ENCODE measurements around the gene DBT.

- no peak for TF ChIP-seq TCF4 (CRISPR knock-in tag; IDR thresholded peaks at IDR 0.05; ENCODE audit: borderline replicate concordance)
- TF ChIP-seq, protein P1, sequence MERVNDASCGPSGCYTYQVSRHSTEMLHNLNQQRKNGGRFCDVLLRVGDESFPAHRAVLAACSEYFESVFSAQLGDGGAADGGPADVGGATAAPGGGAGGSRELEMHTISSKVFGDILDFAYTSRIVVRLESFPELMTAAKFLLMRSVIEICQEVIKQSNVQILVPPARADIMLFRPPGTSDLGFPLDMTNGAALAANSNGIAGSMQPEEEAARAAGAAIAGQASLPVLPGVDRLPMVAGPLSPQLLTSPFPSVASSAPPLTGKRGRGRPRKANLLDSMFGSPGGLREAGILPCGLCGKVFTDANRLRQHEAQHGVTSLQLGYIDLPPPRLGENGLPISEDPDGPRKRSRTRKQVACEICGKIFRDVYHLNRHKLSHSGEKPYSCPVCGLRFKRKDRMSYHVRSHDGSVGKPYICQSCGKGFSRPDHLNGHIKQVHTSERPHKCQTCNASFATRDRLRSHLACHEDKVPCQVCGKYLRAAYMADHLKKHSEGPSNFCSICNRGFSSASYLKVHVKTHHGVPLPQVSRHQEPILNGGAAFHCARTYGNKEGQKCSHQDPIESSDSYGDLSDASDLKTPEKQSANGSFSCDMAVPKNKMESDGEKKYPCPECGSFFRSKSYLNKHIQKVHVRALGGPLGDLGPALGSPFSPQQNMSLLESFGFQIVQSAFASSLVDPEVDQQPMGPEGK (CRISPR knock-in tag; IDR thresholded peaks at IDR 0.05; ENCODE audit: borderline replicate concordance) = no peak
- no peak for TF ChIP-seq ZC3H10 (CRISPR knock-in tag; IDR thresholded peaks at IDR 0.05)
- TF ChIP-seq, protein P2, sequence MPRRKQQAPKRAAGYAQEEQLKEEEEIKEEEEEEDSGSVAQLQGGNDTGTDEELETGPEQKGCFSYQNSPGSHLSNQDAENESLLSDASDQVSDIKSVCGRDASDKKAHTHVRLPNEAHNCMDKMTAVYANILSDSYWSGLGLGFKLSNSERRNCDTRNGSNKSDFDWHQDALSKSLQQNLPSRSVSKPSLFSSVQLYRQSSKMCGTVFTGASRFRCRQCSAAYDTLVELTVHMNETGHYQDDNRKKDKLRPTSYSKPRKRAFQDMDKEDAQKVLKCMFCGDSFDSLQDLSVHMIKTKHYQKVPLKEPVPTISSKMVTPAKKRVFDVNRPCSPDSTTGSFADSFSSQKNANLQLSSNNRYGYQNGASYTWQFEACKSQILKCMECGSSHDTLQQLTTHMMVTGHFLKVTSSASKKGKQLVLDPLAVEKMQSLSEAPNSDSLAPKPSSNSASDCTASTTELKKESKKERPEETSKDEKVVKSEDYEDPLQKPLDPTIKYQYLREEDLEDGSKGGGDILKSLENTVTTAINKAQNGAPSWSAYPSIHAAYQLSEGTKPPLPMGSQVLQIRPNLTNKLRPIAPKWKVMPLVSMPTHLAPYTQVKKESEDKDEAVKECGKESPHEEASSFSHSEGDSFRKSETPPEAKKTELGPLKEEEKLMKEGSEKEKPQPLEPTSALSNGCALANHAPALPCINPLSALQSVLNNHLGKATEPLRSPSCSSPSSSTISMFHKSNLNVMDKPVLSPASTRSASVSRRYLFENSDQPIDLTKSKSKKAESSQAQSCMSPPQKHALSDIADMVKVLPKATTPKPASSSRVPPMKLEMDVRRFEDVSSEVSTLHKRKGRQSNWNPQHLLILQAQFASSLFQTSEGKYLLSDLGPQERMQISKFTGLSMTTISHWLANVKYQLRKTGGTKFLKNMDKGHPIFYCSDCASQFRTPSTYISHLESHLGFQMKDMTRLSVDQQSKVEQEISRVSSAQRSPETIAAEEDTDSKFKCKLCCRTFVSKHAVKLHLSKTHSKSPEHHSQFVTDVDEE (CRISPR knock-in tag; IDR thresholded peaks at IDR 0.05) = no peak
- no peak for TF ChIP-seq ZFP3 (CRISPR knock-in tag; IDR thresholded peaks at IDR 0.05)
- TF ChIP-seq RARB (CRISPR knock-in tag; IDR thresholded peaks at IDR 0.05) = no peak
- TF ChIP-seq CSRNP3 (CRISPR knock-in tag; IDR thresholded peaks at IDR 0.05) = no peak
- TF ChIP-seq ISL1 (CRISPR knock-in tag; IDR thresholded peaks at IDR 0.05) = no peak
- no peak for TF ChIP-seq BACH2 (CRISPR knock-in tag; IDR thresholded peaks at IDR 0.05; ENCODE audit: borderline replicate concordance)
- TF ChIP-seq PPARA (CRISPR knock-in tag; IDR thresholded peaks at IDR 0.05; ENCODE audit: borderline replicate concordance) = no peak
Observed at GRCh38 chr1:100230765-100231164, 18.9 kb downstream of the DBT start.

Data from SK-N-SH treated with all-trans-retinoic acid at 6 μM for 48 hours (cell line).